ENCODE results near the gene GABPA.

The GABPA gene

GRCh38 chr21:25742900-25743299 is 8.1 kb downstream of the GABPA start:
- no peak for DNase-seq (ENCODE audit: extremely low read depth, low read depth)

GRCh38 chr21:25744854-25745253 is 10.1 kb downstream of the GABPA start:
- DNase-seq (ENCODE audit: extremely low read depth, low read depth): no peak
- no peak for TF ChIP-seq CTCF (IDR thresholded peaks at IDR 0.05; ENCODE audit: low read depth, low read length)

More at GRCh38 chr21:25742900-25743299, 8.1 kb downstream of the GABPA start:
- TF ChIP-seq CTCF (IDR thresholded peaks at IDR 0.05; ENCODE audit: low read depth, low read length): no peak

- DNase-seq (ENCODE audit: extremely low read depth, low read depth): no peak
- no peak for TF ChIP-seq CTCF (IDR thresholded peaks at IDR 0.05; ENCODE audit: low read depth, low read length)
Observed at GRCh38 chr21:25750085-25750484, 15.3 kb downstream of the GABPA start.

GRCh38 chr21:25752416-25752815 is 17.6 kb downstream of the GABPA start:
- DNase-seq (ENCODE audit: extremely low read depth, low read depth): no peak

GRCh38 chr21:25756190-25756932 is 21.6 kb downstream of the GABPA start:
- no peak for DNase-seq (ENCODE audit: extremely low read depth, low read depth)
- TF ChIP-seq CTCF (IDR thresholded peaks at IDR 0.05; ENCODE audit: low read depth, low read length): no peak

More at GRCh38 chr21:25752416-25752815, 17.6 kb downstream of the GABPA start:
- no peak for TF ChIP-seq CTCF (IDR thresholded peaks at IDR 0.05; ENCODE audit: low read depth, low read length)

GRCh38 chr21:25757531-25757930 is 22.8 kb downstream of the GABPA start:
- DNase-seq (ENCODE audit: extremely low read depth, low read depth): no peak
- no peak for TF ChIP-seq CTCF (IDR thresholded peaks at IDR 0.05; ENCODE audit: low read depth, low read length)

- DNase-seq (ENCODE audit: extremely low read depth, low read depth): no peak
- no peak for TF ChIP-seq CTCF (IDR thresholded peaks at IDR 0.05; ENCODE audit: low read depth, low read length)
Observed at GRCh38 chr21:25759573-25759972, 24.8 kb downstream of the GABPA start.

Measured in AG09319 (cell line).